Liver (tissue), 4 donors: Measurements from ENCODE around the gene CHD5. TPM values are rescaled to one million over a fixed set of nuclear protein-coding genes. Genes with fewer than 3 reads are reported as not detected.

ENCODE experiments used
- polyA plus RNA-seq, 2 donors: library from polyadenylated mRNA; stranded (reverse) in 1 of 2; unstranded in 1 of 2; fragments of 200-250 nt in 1 of 2; fragments of >200 nt in 1 of 2; fragmentation: Nextera tagmentation in 1 of 2; extraction: Ambion mirVana in 1 of 2; gene quantifications; one replicate each; pipeline versions ENCODE4 v1.2.1 to v1.2.3, GENCODE V29; 2013 to 2015
- total RNA-seq, 2 donors: library from RNA; depleted of rRNA; stranded (reverse); fragments of >200 nt; gene quantifications; one replicate each; pipeline ENCODE4 v1.2.3, GENCODE V29; 2014
- donor health status: healthy.
- donor health status: healthy.
- donor health status: healthy.

The CHD5 gene
- total and polyA plus RNA-seq, 4 donors, result under 0.01 to 0.08 TPM; not detected in 2

Other genes with a start within 250 kb of the CHD5 start
- 1 to 10 TPM; 4.7 to 5.6 TPM for gene NPHP4, start 187.9 kb downstream of the CHD5 start, total RNA-seq
- 1 to 10 TPM; 1.7 to 2.4 TPM for gene NPHP4, start 187.9 kb downstream of the CHD5 start, polyA plus RNA-seq
- gene KCNAB2, start 134.4 kb downstream of the CHD5 start, total RNA-seq, result 1 to 10 TPM; 5.1 to 5.9 TPM
- 1 to 10 TPM; 1.8 to 3.9 TPM for gene KCNAB2, start 134.4 kb downstream of the CHD5 start, polyA plus RNA-seq
- gene RPL22, start 19.3 kb upstream of the CHD5 start, total RNA-seq, result 10 to 100 TPM; 38.9 to 77.9 TPM
- gene RPL22, start 19.3 kb upstream of the CHD5 start, polyA plus RNA-seq, result 100 to 1,000 TPM in 1 of 2 donors, 10 to 100 TPM in 1; 76.7 to 105 TPM
- gene RNF207, start 25.8 kb upstream of the CHD5 start, total RNA-seq, result 10 to 100 TPM in 1 of 2 donors, 1 to 10 TPM in 1; 7.6 to 13.7 TPM
- gene RNF207, start 25.8 kb upstream of the CHD5 start, polyA plus RNA-seq, result 1 to 10 TPM; 3.3 to 4.0 TPM
- gene ICMT, start 55.6 kb upstream of the CHD5 start, total RNA-seq, result 10 to 100 TPM; 26.8 to 38.2 TPM
- 10 to 100 TPM in 1 of 2 donors, 1 to 10 TPM in 1; 7.1 to 16.8 TPM for gene ICMT, start 55.6 kb upstream of the CHD5 start, polyA plus RNA-seq
- not detected for gene HES3, start 63.9 kb upstream of the CHD5 start, total RNA-seq
- not detected for gene HES3, start 63.9 kb upstream of the CHD5 start, polyA plus RNA-seq
- 1 to 10 TPM in 1 of 2 donors, under 1 TPM in 1; 0.37 to 5.9 TPM for gene GPR153, start 80.8 kb upstream of the CHD5 start, total RNA-seq
- 1 to 10 TPM; 2.2 to 3.3 TPM for gene GPR153, start 80.8 kb upstream of the CHD5 start, polyA plus RNA-seq
- gene ACOT7, start 213.4 kb upstream of the CHD5 start, total RNA-seq, result 10 to 100 TPM in 1 of 2 donors, 1 to 10 TPM in 1; 8.7 to 11.0 TPM
- 10 to 100 TPM in 1 of 2 donors, 1 to 10 TPM in 1; 9.7 to 14.4 TPM for gene ACOT7, start 213.4 kb upstream of the CHD5 start, polyA plus RNA-seq
- not detected for gene HES2, start 239.6 kb upstream of the CHD5 start, total RNA-seq
- under 1 TPM in 1 of 2 donors, not detected in 1; 0.10 TPM for gene HES2, start 239.6 kb upstream of the CHD5 start, polyA plus RNA-seq
- 10 to 100 TPM; 61.5 to 66.1 TPM for gene ESPN, start 244.5 kb upstream of the CHD5 start, total RNA-seq
- 100 to 1,000 TPM in 1 of 2 donors, 10 to 100 TPM in 1; 70.3 to 103 TPM for gene ESPN, start 244.5 kb upstream of the CHD5 start, polyA plus RNA-seq